Measurements from ENCODE around the gene KLHL14.
"Not testable (repeated sequence)": the region's sequence is repeated elsewhere in the genome, so short reads cannot be mapped to it uniquely, and the experiment has no call there.

KLHL14 gene, protein sequence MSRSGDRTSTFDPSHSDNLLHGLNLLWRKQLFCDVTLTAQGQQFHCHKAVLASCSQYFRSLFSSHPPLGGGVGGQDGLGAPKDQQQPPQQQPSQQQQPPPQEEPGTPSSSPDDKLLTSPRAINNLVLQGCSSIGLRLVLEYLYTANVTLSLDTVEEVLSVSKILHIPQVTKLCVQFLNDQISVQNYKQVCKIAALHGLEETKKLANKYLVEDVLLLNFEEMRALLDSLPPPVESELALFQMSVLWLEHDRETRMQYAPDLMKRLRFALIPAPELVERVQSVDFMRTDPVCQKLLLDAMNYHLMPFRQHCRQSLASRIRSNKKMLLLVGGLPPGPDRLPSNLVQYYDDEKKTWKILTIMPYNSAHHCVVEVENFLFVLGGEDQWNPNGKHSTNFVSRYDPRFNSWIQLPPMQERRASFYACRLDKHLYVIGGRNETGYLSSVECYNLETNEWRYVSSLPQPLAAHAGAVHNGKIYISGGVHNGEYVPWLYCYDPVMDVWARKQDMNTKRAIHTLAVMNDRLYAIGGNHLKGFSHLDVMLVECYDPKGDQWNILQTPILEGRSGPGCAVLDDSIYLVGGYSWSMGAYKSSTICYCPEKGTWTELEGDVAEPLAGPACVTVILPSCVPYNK

DNA sequence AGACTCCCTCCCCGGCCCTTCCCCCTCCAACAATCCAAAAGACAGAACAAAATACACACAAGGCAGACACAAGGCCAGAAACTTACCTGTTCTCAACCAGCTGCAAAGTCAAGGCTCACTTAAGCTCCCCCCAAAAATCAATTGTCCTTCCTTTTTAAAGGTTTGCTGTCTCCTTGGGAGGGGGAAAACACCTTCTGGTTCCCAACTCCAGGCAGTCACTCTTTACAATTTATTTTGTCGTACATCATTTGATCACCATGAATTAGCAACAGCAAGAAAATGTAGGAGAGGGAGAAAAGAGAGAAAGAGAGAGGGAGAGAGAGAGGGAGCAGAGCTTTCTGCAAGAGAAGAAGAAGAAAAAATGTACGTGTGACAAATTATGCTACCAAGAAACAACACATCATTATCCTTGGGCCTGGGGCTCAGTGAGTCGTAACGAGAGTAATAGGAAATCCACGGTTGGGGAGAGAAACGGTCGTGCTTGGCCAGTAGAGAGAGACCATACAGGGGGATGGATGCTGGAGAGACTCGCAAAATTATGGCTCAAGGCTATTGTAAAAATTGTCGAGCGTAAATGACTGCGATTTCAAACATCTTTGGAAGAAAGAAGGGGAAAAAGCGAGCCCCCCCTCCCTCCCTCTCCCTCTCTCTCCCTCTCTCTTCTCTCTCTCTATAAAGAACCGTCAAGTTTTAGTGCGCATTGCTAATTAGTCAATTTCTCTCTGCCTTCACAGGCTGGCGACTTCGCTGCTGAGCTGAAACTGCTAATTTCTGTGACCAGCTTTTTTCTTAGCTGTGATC is at the start of gene KLHL14:
Gene KLHL14 (minus strand): TSS at position 443 of the 801 bp plus-strand sequence. CDS start 2,432 bp downstream, outside the sequence.
- no peak for DNase-seq (ENCODE audit: low read depth in 3 of 3, low spot score in 1 of 3)

DNA sequence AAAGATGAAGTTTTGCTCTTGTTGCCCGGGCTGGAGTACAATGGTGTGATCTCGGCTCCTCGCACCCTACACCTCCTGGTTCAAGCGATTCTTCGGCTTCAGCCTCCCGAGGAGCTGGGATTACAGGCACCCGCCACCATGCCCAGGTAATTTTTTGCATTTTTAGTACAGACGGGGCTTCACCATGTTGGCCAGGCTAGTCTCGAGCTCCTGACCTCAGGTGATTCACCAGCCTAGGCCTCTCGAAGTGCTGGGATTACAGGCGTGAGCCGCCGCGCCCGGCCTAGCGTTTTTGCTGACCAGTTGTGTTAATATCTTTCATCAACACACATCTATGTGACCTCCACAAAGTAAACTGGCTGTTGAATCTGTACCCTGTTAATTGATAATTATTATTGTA is 49.4 kb upstream of the KLHL14 start:
- DNase-seq (ENCODE audit: low read depth in 3 of 3, low spot score in 1 of 3), result no peak

DNA sequence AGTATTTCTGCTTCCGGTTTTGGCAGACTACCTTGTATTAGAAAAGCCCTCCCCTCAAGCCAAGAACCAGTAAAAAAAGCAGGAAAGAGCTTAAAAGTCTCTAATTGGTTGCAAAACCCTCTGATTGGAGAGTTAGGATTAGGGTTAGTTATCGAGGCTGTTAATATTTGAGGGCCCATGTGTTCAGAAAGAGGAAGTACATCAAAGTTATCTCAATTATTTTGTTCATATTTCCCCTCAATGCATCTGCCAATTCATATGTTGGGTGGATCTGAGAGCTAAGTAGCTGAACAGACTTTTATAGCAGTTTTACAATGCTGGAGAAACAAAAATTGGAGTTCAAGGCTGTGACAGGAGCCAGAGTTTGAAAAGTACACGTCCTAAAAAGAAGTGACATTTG is 43.1 kb upstream of the KLHL14 start:
- DNase-seq (ENCODE audit: low read depth in 3 of 3, low spot score in 1 of 3), result no peak

DNA sequence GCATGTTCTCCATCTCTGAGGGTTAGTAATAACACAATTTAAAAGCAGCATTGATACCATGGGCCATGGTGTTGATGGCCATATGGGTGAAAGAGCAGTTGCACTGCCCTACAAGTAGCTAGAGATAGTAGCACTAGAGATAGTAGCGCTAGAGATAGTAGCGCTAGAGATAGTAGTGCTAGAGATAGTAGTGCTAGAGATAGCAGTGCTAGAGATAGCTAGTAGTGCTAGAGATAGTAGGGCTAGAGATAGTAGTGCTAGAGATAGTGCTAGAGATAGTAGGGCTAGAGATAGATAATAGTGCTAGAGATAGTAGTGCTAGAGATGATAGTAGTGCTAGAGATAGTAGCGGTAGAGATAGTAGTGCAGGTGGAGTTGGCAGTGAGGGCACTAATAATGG is 39.5 kb upstream of the KLHL14 start:
- DNase-seq (ENCODE audit: low read depth in 3 of 3, low spot score in 1 of 3), result no peak

DNA sequence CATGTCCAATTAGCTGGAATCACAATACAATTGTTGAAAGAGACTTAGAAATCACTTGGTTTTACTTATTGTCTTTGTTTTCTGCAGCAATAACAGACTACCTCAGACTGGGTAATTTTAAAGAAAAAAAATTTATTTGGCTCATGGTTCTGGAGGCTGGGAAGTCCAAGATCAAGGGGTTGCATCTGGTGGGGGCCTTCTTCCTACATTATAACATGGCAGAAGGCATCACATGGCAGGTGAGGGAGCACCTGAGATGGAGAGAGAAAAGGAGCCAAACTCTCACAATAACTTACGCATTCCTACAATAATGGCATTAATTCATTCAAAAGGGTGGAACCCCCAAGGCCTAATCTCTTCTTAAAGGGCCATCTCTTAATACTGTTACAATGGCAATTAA is 37.5 kb upstream of the KLHL14 start:
- DNase-seq (ENCODE audit: low read depth in 3 of 3, low spot score in 1 of 3), result no peak

DNA sequence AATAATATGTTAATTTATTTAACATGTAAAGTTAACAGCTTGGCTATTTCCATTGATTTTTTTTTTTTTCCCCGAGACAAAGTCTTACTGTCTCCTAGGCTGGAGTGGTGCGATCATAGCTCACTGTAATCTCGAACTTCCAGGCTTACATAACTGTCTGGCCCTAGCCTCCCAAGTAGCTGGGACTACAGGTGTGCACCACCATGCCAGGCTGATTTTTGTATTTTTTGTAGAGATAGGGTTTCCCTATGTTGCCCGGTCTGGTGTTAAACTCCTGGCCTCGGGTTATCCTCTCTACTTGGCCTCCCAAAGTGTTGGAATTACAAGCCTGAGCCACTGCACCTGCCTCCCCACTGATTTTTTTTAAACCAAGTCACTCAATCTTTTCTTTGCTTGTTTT is 32.5 kb upstream of the KLHL14 start:
- no peak for DNase-seq (ENCODE audit: low read depth in 3 of 3, low spot score in 1 of 3)

DNA sequence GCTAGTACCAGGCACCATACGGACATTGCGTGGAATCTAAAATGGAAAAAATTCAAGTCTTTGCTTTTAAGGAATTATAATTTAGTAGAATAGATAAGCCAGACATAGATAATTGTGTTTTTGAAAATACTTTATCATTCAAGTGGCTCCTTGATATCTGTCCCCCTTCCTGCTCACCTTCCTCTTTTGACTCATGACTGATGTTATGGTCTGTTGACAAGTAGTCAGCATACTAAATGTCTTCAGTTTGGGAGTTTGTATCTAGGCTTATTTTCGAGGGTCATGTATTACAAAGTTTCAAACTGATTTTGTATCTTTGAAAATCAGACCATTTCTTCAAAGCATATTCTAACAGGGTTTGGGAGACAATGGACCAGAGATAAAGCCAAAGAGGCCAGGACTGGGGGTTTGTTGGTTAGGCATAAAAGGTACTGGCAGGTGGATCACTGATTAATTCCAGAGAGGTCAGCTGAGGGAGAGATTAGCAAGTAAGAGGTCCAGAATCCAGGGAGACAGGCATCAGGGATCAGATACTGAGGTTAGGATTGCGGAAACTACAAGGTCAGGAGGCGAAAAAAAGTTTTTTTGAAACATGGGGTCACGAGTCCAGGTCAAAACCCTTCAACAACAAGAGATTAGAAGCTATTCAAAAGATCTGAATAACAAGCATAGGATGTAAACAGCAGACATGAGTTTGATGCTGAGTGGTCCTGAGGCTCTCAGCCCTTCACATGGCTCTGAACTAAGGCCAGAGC is 31.5 kb upstream of the KLHL14 start:
- no peak for DNase-seq (ENCODE audit: low read depth in 3 of 3, low spot score in 1 of 3)

DNA sequence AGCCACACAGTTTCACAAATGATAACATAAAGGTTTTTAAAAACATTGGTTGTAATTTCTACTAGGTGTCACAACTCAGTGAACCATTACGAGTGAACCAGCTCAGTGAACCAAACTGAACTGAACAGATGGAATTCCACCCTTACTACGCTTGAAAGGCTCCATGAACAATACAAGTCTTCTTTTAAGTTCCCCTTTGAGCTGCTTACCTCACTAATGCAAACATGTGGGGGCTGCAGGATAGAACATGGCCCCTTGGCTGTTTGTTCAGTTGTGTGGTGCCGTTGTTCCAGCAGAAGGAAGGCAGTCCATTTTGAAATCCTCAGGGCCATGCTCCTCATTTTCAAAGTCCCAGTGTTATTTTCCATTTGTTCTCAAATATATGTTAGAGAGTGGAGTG is 30.7 kb upstream of the KLHL14 start:
- no peak for DNase-seq (ENCODE audit: low read depth in 3 of 3, low spot score in 1 of 3)

DNA sequence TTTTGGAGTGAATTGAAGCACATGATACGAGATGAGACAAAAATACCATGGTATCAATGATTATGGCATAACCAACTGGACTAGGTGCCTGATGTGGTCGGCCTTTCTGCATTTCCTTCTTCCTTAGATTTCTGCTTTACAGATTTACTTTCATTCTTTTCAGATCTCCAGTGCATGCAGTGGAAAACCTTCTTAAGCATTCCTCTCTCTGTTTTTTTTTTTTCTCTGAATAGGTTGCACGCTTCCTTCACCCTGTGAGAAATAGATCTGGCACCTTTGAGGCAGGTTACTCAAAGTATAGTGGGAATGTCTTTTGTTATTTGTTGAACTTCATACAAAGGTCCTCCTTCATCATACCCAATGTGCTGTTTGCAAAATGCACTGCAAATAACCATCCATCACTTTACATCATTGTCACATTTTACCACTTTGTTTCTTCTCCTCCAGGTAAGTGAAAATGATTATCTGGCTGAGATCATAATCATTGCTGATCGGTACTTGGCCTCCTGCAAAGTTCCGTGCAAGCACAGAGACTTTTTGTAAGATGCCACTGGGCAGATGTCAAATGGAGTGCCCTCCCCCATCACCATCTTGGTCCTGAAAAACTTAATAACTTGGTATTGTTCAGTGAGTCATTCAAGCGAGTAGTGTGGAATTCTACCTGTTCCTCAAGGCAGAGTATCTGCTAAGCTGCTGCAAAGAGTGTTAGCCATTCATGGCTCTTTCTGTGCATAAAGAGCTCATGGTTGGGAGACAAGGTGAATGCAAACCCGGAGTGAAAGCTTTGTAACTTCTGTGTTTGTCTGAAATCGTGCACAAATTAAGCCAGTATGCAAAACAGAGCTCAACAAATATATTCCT is 30.0 kb upstream of the KLHL14 start:
- DNase-seq (ENCODE audit: low read depth in 3 of 3, low spot score in 1 of 3), result no peak

DNA sequence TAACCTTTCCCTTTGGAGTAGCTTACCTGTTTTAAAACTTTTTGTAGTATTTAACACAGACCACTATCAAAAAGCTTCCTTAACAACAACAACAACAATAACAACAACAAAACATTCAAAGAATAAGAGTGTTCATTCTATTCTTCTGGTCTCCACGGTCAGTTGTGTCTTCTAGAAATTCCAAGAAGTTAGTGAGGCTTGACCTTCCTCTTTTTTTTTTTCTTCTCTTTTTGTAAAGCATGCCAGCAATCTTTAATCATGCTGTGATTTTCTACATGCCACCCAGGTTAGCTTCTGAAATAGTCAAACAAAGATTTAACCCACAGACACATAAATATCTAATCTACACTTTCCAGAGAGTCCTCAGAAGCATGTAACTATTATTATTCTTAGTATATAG is 28.4 kb upstream of the KLHL14 start:
- DNase-seq (ENCODE audit: low read depth in 3 of 3, low spot score in 1 of 3), result no peak

DNA sequence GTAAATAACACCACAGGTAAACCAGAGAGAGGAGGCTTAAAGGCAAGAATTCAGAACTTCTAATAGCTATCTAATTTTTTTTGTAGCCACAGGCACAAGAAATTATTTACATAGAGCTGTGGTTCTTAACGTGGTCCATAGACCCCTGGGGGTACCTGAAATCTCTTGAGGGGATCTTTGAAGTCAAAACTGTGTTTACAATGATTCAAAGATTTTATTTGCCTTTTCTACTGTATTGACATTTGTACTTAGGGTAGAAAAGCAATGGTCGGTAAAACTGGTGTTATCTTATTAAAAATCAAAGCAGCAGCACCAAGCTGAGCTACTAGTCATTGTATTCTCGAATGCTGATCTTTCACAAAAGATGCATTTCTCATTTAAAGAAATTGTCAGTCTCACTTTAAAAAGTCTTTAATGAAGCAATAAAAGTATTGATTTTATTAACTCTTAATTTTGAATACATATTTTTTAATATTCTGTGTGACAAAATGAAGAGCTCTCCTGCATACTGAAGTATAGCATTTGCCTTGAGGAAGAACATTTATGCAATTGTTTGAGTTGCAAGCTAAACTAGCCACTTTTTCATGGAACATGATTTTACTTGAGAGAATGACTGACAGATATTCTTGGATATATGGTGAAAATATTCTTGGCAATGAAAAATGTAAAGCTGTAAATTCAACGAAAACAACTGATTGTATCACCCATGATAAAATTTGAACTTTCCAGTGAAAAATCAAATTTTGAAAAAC is 25.6 kb upstream of the KLHL14 start:
- DNase-seq (ENCODE audit: low read depth in 3 of 3, low spot score in 1 of 3), result no peak

DNA sequence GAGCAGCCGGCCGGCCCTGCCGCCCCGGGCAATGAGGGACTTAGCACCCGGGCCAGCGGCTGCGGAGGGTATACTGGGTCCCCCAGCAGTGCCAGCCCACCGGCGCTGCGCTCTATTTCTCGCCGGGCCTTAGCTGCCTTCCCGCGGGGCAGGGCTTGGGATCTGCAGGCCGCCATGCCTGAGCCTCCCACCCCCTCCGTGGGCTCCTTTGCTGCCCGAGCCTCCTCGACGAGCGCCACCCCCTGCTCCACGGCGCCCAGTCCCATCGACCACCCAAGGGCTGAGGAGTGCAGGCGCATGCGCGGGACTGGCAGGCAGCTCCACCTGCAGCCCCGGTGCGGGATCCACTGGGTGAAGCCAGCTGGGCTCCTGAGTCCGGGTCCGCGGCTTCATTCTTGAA is 21.8 kb upstream of the KLHL14 start:
- DNase-seq (ENCODE audit: low read depth in 3 of 3, low spot score in 1 of 3), result not testable (repeated sequence)

DNA sequence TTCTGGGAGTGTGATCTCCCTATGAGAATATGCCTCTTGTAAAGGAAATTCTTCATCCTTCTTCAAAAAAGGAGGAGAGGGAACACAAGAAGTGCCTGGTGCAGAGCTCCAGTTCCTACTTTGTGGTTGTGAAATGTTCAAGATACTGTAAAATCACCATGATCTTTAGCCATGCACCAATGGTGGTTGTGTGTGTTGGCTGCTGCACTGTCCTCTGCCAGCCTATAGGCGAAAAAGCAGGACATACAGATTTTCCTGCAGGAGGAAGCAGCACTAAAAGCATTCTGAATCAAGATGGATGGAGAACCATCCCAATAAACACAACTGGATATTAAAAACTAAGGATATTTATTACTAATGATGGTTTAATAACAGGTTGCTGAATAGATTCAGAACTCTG is 6.2 kb upstream of the KLHL14 start:
- no peak for DNase-seq (ENCODE audit: low read depth in 3 of 3, low spot score in 1 of 3)

DNA sequence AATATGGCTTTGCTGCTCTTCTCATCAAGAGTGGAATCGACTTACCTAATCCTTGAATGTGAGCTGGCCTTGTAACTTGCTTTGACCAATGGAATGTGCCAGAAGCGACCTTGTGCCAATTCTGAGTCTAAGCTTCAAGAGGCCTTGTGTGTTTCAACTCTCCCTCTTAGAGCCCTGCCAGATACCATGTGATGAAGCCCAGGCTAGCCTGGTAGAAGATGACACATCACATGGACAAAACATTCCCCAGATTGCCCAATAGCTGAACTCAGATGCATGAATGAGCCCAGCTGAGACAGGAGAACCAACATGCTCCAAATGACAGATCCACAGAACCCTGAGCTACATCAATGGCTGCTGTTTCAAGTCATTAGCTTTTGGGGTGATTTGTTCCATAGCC is 4.2 kb upstream of the KLHL14 start:
- no peak for DNase-seq (ENCODE audit: low read depth in 3 of 3, low spot score in 1 of 3)

DNA sequence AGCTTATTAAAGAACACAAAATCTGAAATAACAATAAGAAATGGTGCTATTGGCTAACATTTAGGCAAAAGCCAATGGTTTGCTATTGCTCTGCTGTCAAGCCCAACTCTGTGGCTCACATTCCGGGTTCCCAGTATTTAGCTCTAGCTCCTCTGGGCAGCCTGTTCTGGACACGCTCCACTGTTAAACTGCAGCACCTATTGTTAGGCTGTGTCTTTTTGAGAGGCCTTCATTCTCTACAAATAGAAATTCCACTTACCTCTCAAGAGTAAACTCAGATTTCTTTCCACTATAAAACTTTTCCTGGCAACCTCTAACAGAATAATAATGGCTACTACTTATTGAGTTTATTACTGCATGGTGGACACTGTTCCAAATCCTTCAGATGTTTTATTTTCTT is 3.7 kb upstream of the KLHL14 start:
- no peak for DNase-seq (ENCODE audit: low read depth in 3 of 3, low spot score in 1 of 3)

DNA sequence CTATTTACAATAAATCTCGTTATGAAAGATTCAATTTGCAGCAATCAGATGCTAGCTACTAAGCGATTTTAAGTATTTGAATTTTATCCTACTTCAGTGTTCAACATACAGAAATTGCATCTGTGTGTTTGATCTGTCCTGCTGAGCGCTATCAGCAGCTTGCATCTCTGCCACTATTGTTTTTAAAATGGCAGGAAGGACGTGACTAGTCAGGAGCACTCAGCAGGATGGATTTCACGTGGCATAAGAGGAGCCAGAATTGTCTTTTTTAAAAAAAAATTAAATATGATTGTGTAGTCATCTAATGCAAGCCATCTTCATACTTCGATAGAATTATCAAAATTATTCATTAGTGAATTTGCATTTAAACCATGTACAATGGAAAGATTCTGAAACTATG is 2.8 kb upstream of the KLHL14 start:
- no peak for DNase-seq (ENCODE audit: low read depth in 3 of 3, low spot score in 1 of 3)

DNA sequence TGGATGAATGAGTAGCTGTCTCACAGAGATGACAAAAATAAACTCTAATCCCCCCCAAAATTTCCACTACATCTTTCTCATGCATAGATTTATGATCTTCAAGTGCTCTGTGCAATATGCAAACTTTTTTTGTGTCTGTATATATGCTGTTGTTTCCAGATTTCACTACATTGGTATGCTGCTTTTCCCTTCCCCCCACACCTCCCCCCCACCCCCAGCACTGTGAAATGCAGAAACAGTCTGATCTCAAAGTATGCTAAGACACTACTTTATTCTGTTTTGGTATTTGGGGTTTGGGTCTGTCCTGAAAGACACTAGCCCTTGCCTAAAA is 524 bp upstream of the KLHL14 start:
- no peak for DNase-seq (ENCODE audit: low read depth in 3 of 3, low spot score in 1 of 3)

DNA sequence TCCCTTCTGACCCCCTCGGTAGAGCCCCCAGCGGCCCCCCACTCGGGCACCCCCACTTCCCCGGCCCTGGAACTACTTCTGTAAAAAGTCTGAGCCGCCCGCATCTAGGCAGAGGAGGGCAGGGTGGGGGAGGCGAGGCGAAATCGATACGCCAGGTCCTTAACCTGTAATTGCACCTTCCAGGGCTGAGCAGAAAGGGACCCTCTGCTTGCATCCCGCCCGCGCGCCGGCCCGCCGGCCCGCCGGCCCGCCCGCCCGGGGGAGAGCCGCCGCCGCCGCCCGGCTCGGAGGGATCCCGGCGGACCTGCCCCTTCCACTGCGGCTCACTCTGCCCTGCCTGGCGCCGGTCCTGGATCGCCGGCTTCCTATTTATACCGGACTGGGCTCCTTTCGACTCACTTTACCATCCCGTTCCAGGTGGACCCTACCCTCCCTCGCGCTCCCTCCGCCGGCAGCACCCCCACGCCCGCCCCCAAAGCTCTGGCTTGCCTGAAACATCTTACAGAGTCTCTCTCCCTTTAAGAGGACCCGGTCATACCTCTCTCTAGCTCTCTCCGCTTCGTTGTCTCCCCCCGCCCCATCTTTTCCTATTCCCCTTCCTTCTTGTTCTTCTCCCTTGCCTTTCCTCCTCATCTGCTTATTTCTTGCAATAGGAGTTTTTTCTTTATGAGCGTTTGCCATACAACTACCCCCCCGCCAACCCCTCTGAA is 797 bp downstream of the KLHL14 start:
- DNase-seq (ENCODE audit: low read depth in 3 of 3, low spot score in 1 of 3), result no peak

DNA sequence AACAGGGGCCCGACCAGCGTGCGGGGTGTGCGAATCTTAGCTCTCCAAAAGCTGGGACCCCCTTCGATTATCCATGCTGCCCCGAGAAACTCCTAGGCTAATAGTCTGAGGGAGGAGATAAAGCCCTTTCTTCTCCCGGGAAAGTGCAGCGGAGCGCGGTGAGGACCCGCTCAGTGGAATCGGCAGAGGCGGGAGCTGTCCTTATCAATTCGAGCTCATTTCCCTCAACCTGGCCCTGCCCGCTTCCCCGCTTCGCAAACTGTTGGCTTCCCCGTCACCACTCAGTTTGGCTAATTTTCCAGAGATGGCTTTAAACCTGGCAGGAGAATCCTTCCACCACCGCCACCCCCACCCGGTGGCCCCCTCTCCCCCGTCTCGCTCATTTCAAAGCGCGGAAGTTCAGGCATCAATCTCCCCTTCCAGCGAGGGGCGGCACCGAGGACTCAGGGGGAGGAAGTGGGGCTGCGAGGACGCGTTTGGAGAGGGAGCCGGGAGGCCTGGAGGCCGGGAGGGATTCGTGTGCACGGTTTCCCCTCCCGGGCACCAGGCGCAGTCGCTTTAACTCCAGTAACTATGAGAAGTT is 1.6 kb downstream of the KLHL14 start:
- no peak for DNase-seq (ENCODE audit: low read depth in 3 of 3, low spot score in 1 of 3)
